Caco-2 (cell line): Measurements from ENCODE around the gene CRYGD. TPM values are rescaled to one million over a fixed set of nuclear protein-coding genes. Genes with fewer than 3 reads are reported as not detected.

Source experiments
- BruUV-seq: library from RNA; stranded (reverse); fragments of 400-500 nt; replicated peaks from 2 replicates; lab custom pipeline; 2021; lab: Mats Ljungman, UMichigan
- CTCF ChIA-PET: fragments of 300-600 bp; sonication (Branson Sonifier 250); formaldehyde crosslinking; loops from one replicate; lab custom pipeline; 2022; ENCODE audit warnings: antibody characterized with exemption; lab: Charles Lee
- POLR2A ChIA-PET: fragments of 300-600 bp; sonication (Branson Sonifier 250); formaldehyde crosslinking; loops from one replicate; lab custom pipeline; 2022; ENCODE audit warnings: antibody characterized with exemption; lab: Charles Lee
- DNase-seq, 2 experiments: peaks; one replicate each; pipeline versions ENCODE4 v3.0.0 to v3.0.0-alpha.2; 2020 to 2022
- H3K27me3 ChIP-seq: replicated peaks from 2 replicates; pipeline ENCODE4 v1.6.0; 2011; ENCODE audit warnings: low read length; ENCODE audit not compliant: control insufficient read depth, insufficient read depth
- H3K36me3 ChIP-seq: 2 replicates; pipeline ENCODE4 v1.5.1; 2011; ENCODE audit warnings: low read length; ENCODE audit not compliant: control insufficient read depth, insufficient read depth
- H3K4me1 ChIP-seq: fragments of 250-450 bp; sonication (Bioruptor Pico); 2 replicates; pipeline ENCODE4 v1.5.1; 2020; ENCODE audit warnings: mild to moderate bottlenecking
- H3K4me3 ChIP-seq: 2 replicates; pipeline ENCODE4 v1.5.1; 2011; ENCODE audit warnings: low read depth, mild to moderate bottlenecking, control low read depth, low read length
- H3K9me3 ChIP-seq: fragments of 250-450 bp; sonication (Bioruptor Pico); 2 replicates; pipeline ENCODE4 v1.5.1; 2020; ENCODE audit warnings: mild to moderate bottlenecking, moderate library complexity
- H3K27ac Mint-ChIP-seq: one replicate; pipeline ENCODE4 v1.8.0; 2022; ENCODE audit warnings: mixed read lengths; ENCODE audit not compliant: unreplicated experiment
- H3K27me3 Mint-ChIP-seq: one replicate; pipeline ENCODE4 v1.8.0; 2022; ENCODE audit warnings: mixed read lengths; ENCODE audit not compliant: insufficient read depth, unreplicated experiment
- H3K36me3 Mint-ChIP-seq: one replicate; pipeline ENCODE4 v1.8.0; 2022; ENCODE audit warnings: mild to moderate bottlenecking, mixed read lengths; ENCODE audit not compliant: insufficient read depth, unreplicated experiment
- H3K4me1 Mint-ChIP-seq: one replicate; pipeline ENCODE4 v1.8.0; 2022; ENCODE audit warnings: low read depth, mixed read lengths; ENCODE audit not compliant: unreplicated experiment
- H3K4me3 Mint-ChIP-seq: one replicate; pipeline ENCODE4 v1.8.0; 2022; ENCODE audit warnings: mild to moderate bottlenecking, moderate library complexity, mixed read lengths; ENCODE audit not compliant: unreplicated experiment
- H3K9me3 Mint-ChIP-seq: one replicate; pipeline ENCODE4 v1.8.0; 2022; ENCODE audit warnings: mixed read lengths; ENCODE audit not compliant: unreplicated experiment
- intact Hi-C: fragments of 100-400 bp; cut with micrococcal nuclease; formaldehyde crosslinking; loops from one replicate; pipeline ENCODE4 v1.10.0; 2022; ENCODE audit not compliant: unreplicated experiment
- total RNA-seq: library from RNA; stranded (reverse); gene quantifications from 2 replicates; pipeline ENCODE4 v1.2.3, GENCODE V29; 2022
- TF ChIP-seq, protein P1 (sequence below), 2 experiments: fragments of 200-600 bp in 1 of 2; IDR thresholded peaks; 1 replicate in 1 of 2; 2 replicates in 1 of 2; pipeline versions ENCODE4 v1.5.1 to v1.8.0; 2011 to 2022; ENCODE audit warnings: antibody characterized with exemption in 1 of 2, control low read depth in 1 of 2, inconsistent platforms in 1 of 2, low read depth in 1 of 2, low read length in 1 of 2, mild to moderate bottlenecking in 1 of 2, moderate library complexity in 1 of 2; ENCODE audit not compliant: insufficient read depth in 1 of 2, severe bottlenecking in 1 of 2, unreplicated experiment in 1 of 2

Gene CRYGD
- total RNA-seq, 1 experiment from 2014 or later: not detected

DNA sequence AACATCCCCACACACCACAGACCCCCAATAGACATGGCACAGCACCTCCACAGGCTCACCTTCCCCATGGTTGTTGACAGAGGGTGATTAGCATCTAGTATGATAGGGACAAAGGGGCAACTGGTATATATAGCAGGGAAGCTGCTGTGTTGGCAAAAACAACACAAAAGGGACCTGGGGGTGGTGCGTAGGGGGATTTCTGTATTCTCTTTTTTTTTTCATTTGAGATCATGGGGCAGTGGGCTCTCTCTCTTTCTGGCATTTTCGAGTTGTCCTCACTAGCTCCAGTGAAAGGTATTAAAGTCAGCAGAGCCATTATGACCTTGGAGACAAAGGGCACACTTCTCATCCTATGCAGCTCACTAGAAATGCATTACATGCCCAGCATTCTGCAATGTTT, 39.2 kb upstream of the CRYGD start, which contains the start of gene CRYGA:
CRYGA (minus strand) TSS at position 101 of the 400 bp plus-strand sequence; CDS start at position 68, 33 bp downstream.
- H3K36me3 Mint-ChIP-seq: no peaks in the 10 kb centered on the region
- H3K4me3 Mint-ChIP-seq: no peak within 1 kb of the TSS
- Histone ChIP-seq H3K27me3 (no peaks in the 10 kb centered on the region), H3K9me3 (no peaks in the 10 kb centered on the region), H3K4me1 (no peaks in the 10 kb centered on the region), H3K4me3 (no peak within 1 kb of the TSS), H3K36me3 (no peaks in the 10 kb centered on the region)
- TF ChIP-seq, protein P1, sequence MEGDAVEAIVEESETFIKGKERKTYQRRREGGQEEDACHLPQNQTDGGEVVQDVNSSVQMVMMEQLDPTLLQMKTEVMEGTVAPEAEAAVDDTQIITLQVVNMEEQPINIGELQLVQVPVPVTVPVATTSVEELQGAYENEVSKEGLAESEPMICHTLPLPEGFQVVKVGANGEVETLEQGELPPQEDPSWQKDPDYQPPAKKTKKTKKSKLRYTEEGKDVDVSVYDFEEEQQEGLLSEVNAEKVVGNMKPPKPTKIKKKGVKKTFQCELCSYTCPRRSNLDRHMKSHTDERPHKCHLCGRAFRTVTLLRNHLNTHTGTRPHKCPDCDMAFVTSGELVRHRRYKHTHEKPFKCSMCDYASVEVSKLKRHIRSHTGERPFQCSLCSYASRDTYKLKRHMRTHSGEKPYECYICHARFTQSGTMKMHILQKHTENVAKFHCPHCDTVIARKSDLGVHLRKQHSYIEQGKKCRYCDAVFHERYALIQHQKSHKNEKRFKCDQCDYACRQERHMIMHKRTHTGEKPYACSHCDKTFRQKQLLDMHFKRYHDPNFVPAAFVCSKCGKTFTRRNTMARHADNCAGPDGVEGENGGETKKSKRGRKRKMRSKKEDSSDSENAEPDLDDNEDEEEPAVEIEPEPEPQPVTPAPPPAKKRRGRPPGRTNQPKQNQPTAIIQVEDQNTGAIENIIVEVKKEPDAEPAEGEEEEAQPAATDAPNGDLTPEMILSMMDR (IDR thresholded peaks at IDR 0.05; ENCODE audit: insufficient read depth in 1 of 2, low read depth in 1 of 2, low read length in 1 of 2, severe bottlenecking in 1 of 2, unreplicated experiment in 1 of 2): no peak
- intact Hi-C loops: no loop called here
- no peak for DNase-seq
- H3K27me3 Mint-ChIP-seq: no peaks in the 10 kb centered on the region
- H3K9me3 Mint-ChIP-seq: no peaks in the 10 kb centered on the region
- ChIA-PET POLR2A (no interaction called here), CTCF (interaction anchor here (0.6 kb wide), 1 partner anchor 17 kb away, joined by 4 read pairs; no protein-coding TSS in a partner anchor)
- H3K4me1 Mint-ChIP-seq: no peaks in the 10 kb centered on the region
- no peak within 1 kb of the TSS for H3K27ac Mint-ChIP-seq
- no TSS peak for BruUV-seq

DNA sequence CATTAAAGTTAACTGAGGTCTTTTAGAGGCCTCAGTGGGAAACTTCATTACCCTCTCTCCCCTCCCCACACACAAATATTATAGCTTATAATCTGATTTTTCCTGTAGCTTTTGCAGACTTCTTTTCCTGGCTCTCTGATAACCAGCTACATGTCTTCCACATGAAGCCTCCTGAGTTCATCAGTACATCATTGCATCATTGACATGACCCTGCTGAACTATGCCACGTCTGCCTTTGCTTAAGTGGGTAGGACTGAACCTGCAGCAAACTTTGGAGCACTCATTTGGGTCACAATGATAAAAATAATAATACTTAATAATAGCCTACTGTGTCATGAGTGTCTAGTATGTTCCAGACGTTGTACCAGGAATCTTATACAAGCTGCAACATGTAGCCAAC, 32.1 kb upstream of the CRYGD start:
- Histone ChIP-seq H3K4me3 (no peak overlapping the region), H3K9me3 (no peaks in the 10 kb centered on the region), H3K36me3 (no peaks in the 10 kb centered on the region), H3K4me1 (no peaks in the 10 kb centered on the region), H3K27me3 (no peaks in the 10 kb centered on the region)
- TF ChIP-seq, protein P1 (IDR thresholded peaks at IDR 0.05; ENCODE audit: insufficient read depth in 1 of 2, low read depth in 1 of 2, low read length in 1 of 2, severe bottlenecking in 1 of 2, unreplicated experiment in 1 of 2): no peak
- ChIA-PET POLR2A (no interaction called here), CTCF (no interaction called here)
- no peak for DNase-seq
- Mint-ChIP-seq H3K36me3 (no peaks in the 10 kb centered on the region), H3K9me3 (no peaks in the 10 kb centered on the region), H3K4me1 (no peaks in the 10 kb centered on the region), H3K4me3 (no peak overlapping the region), H3K27ac (no peak overlapping the region), H3K27me3 (no peaks in the 10 kb centered on the region)
- no TSS peak for BruUV-seq
- intact Hi-C loops: no loop called here

DNA sequence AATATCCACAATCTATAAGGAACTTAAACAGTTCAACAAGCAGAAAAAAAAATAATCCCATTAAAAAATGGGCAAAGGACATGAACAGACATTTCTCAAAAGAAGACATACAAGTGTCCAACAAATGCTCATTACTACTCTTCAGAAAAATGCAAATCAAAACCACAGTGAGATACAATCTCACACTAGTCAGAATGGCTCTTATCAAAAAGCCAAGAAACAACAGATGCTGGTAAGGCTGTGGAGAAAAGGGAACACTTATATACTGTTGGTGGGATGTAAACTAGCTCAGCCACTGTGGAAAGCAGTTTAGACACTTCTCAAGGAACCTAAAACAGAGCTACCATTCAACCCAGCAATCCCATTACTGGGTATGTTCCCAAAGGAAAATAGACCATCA, 28.8 kb upstream of the CRYGD start:
- POLR2A ChIA-PET: no interaction called here
- peaks cover 10% of the 10 kb centered on the region for H3K9me3 Mint-ChIP-seq
- no peaks in the 10 kb centered on the region for H3K9me3 ChIP-seq
- no peaks in the 10 kb centered on the region for H3K27me3 ChIP-seq
- no peak for DNase-seq
- BruUV-seq: no TSS peak
- H3K36me3 ChIP-seq: no peaks in the 10 kb centered on the region
- H3K4me3 Mint-ChIP-seq: no peak overlapping the region
- CTCF ChIA-PET: no interaction called here
- H3K27ac Mint-ChIP-seq: no peak overlapping the region
- H3K36me3 Mint-ChIP-seq: no peaks in the 10 kb centered on the region
- H3K4me1 Mint-ChIP-seq: no peaks in the 10 kb centered on the region
- intact Hi-C loops: no loop called here
- H3K4me3 ChIP-seq: no peak overlapping the region
- no peaks in the 10 kb centered on the region for H3K4me1 ChIP-seq
- no peaks in the 10 kb centered on the region for H3K27me3 Mint-ChIP-seq
- TF ChIP-seq, protein P1 (IDR thresholded peaks at IDR 0.05; ENCODE audit: insufficient read depth in 1 of 2, low read depth in 1 of 2, low read length in 1 of 2, severe bottlenecking in 1 of 2, unreplicated experiment in 1 of 2): no peak
